Measurements from ENCODE around the gene DCBLD2. TPM values are rescaled to one million over a fixed set of nuclear protein-coding genes. Genes with fewer than 3 reads are reported as not detected.
A peak's percentile ranks its signal among the peaks of the same experiment; 100 is the strongest.

DCBLD2 gene
- total and polyA plus RNA-seq, 2 of the 13 experiments (the other 11 are each of a cell fraction or from before 2014, with no cell fraction given), result 43.8 to 56.9 TPM

DNA sequence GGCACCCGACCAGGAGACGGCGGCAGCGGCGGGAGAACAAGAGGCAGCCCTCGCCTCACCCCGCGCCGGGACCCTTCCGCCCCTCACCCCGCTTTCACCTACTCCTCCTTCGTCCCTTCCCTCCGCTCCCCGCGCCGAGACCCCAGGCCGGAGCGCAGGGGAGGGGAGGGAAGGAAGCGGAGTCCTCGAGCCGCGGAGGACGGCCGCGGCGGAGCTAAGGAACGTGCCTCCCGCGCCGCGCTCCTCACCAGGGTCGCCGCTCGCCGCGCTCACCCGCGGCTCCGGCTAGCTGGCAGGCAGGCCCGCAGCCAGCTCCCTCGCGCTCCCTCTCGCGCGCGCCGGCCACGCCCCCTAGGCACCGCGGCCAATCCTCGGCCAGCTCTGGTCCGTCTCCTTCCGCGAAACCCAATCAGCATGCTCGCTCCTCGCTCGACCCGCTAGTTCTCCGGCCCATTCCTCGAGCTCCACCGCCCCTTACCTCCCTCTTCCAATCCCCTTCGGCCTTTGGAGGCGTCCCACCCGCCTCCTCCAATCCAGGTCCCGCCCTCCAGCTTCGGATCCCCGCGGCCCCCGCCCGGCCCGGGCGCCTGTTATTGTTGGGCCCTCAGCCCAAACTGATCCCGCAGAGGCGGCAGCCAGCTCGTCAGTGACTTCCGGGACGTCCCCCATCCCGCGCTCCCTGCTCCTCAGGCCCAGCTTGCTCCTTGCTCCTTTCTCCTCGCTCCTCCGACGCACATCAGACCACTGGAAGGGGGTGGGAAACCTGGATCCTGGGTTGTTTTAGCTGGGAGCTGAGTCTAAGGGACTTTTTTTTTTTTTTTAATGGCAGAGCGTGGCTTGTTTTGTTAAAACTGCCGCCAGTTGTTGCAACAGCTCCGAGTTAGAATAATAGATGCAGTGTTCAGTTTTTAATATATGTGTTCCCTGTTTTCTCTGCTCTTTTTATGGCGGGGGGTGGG, at the start of gene DCBLD2 (continued):
- TF ChIP-seq, protein P1, sequence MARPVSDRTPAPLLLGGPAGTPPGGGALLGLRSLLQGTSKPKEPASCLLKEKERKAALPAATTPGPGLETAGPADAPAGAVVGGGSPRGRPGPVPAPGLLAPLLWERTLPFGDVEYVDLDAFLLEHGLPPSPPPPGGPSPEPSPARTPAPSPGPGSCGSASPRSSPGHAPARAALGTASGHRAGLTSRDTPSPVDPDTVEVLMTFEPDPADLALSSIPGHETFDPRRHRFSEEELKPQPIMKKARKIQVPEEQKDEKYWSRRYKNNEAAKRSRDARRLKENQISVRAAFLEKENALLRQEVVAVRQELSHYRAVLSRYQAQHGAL (CRISPR knock-in tag; IDR thresholded peaks at IDR 0.05; ENCODE audit: not compliant biosample characterization), result no peak
- TF ChIP-seq, protein P2, sequence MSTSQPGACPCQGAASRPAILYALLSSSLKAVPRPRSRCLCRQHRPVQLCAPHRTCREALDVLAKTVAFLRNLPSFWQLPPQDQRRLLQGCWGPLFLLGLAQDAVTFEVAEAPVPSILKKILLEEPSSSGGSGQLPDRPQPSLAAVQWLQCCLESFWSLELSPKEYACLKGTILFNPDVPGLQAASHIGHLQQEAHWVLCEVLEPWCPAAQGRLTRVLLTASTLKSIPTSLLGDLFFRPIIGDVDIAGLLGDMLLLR (CRISPR knock-in tag; IDR thresholded peaks at IDR 0.05), result no peak
- TF ChIP-seq ZSCAN9 (CRISPR knock-in tag; IDR thresholded peaks at IDR 0.05; ENCODE audit: borderline replicate concordance), result no peak
- TF ChIP-seq ZNF614 (CRISPR knock-in tag; IDR thresholded peaks at IDR 0.05; ENCODE audit: borderline replicate concordance), result 0 out of 2 replicates have a peak, but pooled peaks have one; percentile 37
- TF ChIP-seq, protein P3, sequence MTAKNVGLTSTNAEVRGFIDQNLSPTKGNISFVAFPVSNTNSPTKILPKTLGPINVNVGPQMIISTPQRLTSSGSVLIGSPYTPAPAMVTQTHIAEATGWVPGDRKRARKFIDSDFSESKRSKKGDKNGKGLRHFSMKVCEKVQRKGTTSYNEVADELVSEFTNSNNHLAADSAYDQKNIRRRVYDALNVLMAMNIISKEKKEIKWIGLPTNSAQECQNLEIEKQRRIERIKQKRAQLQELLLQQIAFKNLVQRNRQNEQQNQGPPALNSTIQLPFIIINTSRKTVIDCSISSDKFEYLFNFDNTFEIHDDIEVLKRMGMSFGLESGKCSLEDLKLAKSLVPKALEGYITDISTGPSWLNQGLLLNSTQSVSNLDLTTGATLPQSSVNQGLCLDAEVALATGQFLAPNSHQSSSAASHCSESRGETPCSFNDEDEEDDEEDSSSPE (CRISPR knock-in tag; IDR thresholded peaks at IDR 0.05), result peak; percentile 23; the same call in 1 of the 2 replicates
- no peak for TF ChIP-seq ZFP36 (IDR thresholded peaks at IDR 0.05; ENCODE audit: borderline replicate concordance, low read depth, low read length, partially characterized antibody)
- TF ChIP-seq ADNP (CRISPR knock-in tag; IDR thresholded peaks at IDR 0.05), result no peak
- TF ChIP-seq NFKBIZ (CRISPR knock-in tag; IDR thresholded peaks at IDR 0.05), result peak; percentile 25; the same call in 1 of the 2 replicates
- peak; percentile 75; the same call in 1 of the 2 replicates for TF ChIP-seq KDM2A (CRISPR knock-in tag; IDR thresholded peaks at IDR 0.05; ENCODE audit: borderline replicate concordance, low read depth)
- TF ChIP-seq SMC3 (IDR thresholded peaks at IDR 0.05; ENCODE audit: low read length), result no peak
- TF ChIP-seq PAX8 (CRISPR knock-in tag; IDR thresholded peaks at IDR 0.05; ENCODE audit: borderline replicate concordance), result 0 out of 2 replicates have a peak, but pooled peaks have one; percentile 57
- no peak for TF ChIP-seq MAFK (conservative IDR thresholded peaks at IDR 0.05 in 1 of 2, IDR thresholded peaks at IDR 0.05 in 1 of 2; ENCODE audit: low read length in 2 of 2)
- TF ChIP-seq, protein P4, sequence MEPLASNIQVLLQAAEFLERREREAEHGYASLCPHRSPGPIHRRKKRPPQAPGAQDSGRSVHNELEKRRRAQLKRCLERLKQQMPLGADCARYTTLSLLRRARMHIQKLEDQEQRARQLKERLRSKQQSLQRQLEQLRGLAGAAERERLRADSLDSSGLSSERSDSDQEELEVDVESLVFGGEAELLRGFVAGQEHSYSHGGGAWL (CRISPR knock-in tag; IDR thresholded peaks at IDR 0.05), result peak; percentile 39; the same call in 1 of the 2 replicates
- peak; percentile 73 for TF ChIP-seq RNF2 (conservative IDR thresholded peaks at IDR 0.05; ENCODE audit: low read depth)
- TF ChIP-seq, protein P5, sequence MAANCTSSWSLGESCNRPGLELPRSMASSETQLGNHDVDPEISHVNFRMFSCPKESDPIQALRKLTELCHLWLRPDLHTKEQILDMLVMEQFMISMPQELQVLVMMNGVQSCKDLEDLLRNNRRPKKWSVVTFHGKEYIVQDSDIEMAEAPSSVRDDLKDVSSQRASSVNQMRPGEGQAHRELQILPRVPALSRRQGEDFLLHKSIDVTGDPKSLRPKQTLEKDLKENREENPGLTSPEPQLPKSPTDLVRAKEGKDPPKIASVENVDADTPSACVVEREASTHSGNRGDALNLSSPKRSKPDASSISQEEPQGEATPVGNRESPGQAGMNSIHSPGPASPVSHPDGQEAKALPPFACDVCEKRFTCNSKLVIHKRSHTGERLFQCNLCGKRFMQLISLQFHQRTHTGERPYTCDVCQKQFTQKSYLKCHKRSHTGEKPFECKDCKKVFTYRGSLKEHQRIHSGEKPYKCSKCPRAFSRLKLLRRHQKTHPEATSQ (CRISPR knock-in tag; IDR thresholded peaks at IDR 0.05; ENCODE audit: borderline replicate concordance), result no peak
- TF ChIP-seq FOXO1 (CRISPR knock-in tag; IDR thresholded peaks at IDR 0.05), result 0 out of 2 replicates have a peak, but pooled peaks have one; percentile 17
- no peak for TF ChIP-seq PLRG1 (conservative IDR thresholded peaks at IDR 0.05)
- TF ChIP-seq GABPA (IDR thresholded peaks at IDR 0.05; ENCODE audit: low read depth, low read length), result no peak; the same call in none of the 2 replicates
- peak; percentile 73 for TF ChIP-seq GABPA (CRISPR knock-in tag; IDR thresholded peaks at IDR 0.05; ENCODE audit: low read depth)
- no peak for TF ChIP-seq HMGA1 (CRISPR knock-in tag; conservative IDR thresholded peaks at IDR 0.05)
- TF ChIP-seq ZNF773 (CRISPR knock-in tag; IDR thresholded peaks at IDR 0.05; ENCODE audit: borderline replicate concordance), result 0 out of 2 replicates have a peak, but pooled peaks have one; percentile 89
- no peak for TF ChIP-seq TCF7 (IDR thresholded peaks at IDR 0.05; ENCODE audit: low read depth)
- TF ChIP-seq NFE2 (CRISPR knock-in tag; IDR thresholded peaks at IDR 0.05), result no peak
- TF ChIP-seq ZNF451 (CRISPR knock-in tag; IDR thresholded peaks at IDR 0.05), result no peak
- 0 out of 2 replicates have a peak, but pooled peaks have one; percentile 42 for TF ChIP-seq ZNF354B (CRISPR knock-in tag; IDR thresholded peaks at IDR 0.05)
- TF ChIP-seq ZNF432 (CRISPR knock-in tag; IDR thresholded peaks at IDR 0.05; ENCODE audit: borderline replicate concordance), result no peak
- no peak; the same call in 1 of the 2 replicates for TF ChIP-seq GATAD2A (CRISPR knock-in tag; IDR thresholded peaks at IDR 0.05)

Measured in HepG2 (cell line).